Activated CD4-positive, alpha-beta T cell treated with anti-CD3 and anti-CD28 coated beads, Interleukin-2, amount 50 U/mL, for 48 hours (primary cell): ENCODE measurements around the gene ZSWIM9.
A peak's percentile ranks its signal among the peaks of the same experiment; 100 is the strongest.

Experiments used
- DNase-seq, 2 experiments: peaks; one replicate each; pipeline ENCODE4 v3.0.0-alpha.2; 2020

ZSWIM9 gene

GRCh38 chr19:48169939-48170803 is at the start of gene ZSWIM9, which contains the start of gene LIG1:
Gene ZSWIM9 (plus strand): TSS chr19:48170680. CDS start chr19:48171803, 1,123 bp downstream.
Gene LIG1 (minus strand): TSS chr19:48170344. CDS start chr19:48165566, 4,778 bp downstream.
- DNase-seq, result peak; percentile 90 to 91

DNA sequence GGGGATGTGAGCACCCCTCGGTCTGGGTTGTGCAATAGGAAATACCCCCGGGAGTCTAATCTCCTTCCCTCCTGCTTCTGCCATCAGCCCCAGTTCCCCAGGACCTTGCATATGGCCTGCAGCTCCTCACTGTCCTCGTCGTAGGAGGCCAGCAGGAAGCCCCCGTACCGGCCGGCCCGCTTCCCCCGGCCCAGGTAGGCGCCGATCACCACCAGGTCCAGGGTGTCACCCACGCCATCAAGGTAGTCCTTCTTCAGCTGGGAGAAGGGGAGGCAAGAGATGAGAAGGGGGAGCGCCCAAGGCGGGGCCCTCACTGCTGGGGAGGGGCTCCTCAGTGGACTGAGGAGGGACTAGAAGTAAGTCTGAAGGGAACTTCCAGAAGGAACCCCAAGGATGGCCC is 49.4 kb upstream of the ZSWIM9 start:
- DNase-seq, result no peak

- peak in 1 of 2 experiments; percentile 11 for DNase-seq
Measured at GRCh38 chr19:48121909-48122371, 48.5 kb upstream of the ZSWIM9 start.

DNA sequence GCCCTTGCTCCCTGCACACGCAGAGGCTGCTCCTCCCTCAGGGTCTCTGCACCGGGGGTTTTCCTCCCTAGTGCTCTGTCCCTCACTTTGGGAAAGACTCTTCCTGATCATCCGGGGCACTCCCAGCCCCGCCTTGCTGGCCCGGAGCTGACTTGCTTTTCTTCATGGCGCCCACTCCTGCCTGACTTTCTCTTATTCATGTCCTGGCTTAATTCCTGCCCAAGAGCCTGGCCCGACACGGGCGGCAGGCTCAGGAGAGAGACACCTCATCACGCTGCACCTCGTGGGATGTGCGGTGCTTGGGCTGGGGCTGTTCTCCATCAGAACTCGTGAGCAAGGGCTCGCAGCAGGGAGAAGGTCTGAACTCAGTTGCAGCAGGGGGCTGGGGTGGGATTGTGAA is 48.1 kb upstream of the ZSWIM9 start:
- no peak for DNase-seq

GRCh38 chr19:48123907-48124651 is 46.4 kb upstream of the ZSWIM9 start:
- peak; percentile 54 to 70 for DNase-seq

DNA sequence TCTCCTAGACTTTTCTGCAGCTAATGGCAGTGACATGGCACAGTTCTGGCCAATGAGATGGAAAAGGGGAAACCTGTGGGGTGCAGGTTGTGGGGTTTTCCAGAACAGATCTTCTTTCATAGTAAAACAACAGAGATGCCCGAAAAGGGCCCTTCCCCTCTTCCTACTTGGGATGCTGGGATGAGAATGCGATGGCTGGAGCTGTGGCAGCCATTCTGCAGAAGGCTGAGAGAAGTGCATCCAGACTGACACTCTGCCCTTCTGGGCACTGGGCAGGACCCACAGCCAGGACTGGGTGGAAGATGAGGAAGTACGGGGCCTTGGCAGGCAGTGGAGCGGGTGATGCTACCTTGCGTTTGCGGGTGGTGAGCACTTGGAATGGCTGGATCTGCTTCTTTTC is 42.9 kb upstream of the ZSWIM9 start:
- no peak for DNase-seq

DNA sequence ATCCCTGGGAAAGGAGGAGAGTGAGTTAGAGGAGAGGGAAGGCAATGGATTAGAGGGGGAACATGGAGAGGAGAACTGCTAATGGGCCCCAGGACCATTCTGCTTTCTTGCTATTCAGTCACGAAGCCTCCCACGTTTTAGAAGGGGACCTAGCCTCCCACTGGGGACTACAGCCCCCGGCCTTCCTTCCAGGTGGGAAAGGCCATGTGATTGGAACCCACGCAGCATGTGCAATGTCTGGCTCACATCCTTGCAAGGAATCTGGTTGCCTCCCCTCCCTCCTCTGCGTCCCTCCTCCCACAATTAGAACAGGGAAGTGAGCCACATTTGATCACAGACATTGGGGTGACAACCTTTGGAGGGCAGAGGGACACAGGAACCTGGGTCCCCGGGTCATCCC is 37.4 kb upstream of the ZSWIM9 start:
- no peak for DNase-seq

GRCh38 chr19:48135411-48135810 is 35.1 kb upstream of the ZSWIM9 start:
- peak; percentile 30 to 36 for DNase-seq

- DNase-seq, result no peak
Measured at GRCh38 chr19:48136547-48136946, 33.9 kb upstream of the ZSWIM9 start.

DNA sequence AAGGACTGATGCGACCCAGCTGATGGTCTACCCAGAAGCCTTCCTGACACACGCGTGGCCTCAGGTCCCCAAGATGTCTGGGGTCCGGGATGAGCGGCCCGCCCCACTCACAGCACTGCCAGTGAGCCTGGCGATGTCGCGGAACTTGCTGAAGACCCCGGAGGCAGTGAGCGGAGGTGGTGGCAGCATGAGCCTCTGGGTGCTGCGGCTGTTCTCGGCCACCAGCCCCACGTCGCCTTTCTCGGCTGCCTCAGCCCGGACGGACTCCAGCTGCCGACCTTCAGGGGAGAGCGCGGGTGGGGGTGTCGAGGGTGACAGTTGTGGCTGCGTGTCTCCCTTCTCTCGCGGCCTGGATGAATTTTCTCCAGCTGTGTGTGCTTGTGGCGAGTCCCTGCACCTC is 33.1 kb upstream of the ZSWIM9 start:
- DNase-seq, result no peak

DNA sequence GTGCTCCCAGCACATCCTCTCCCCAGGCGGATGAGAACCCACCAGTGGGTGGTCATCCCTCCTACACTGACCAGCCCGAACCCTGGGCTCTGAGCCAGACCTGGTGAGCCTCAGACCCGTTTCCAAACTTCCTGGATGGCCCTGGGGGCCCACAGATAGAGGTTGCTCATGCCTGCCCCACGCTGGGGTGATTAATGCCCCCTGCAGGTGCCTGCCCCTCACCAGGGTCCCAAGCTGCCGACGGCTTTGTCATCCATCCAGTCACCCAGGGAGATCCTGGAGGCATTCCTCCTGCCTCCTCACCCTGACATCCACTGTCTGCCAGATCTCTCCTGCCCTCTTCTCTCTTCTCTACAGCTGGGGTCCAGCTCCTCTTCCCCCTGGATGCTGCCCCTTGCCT is 31.4 kb upstream of the ZSWIM9 start:
- DNase-seq, result no peak

- no peak for DNase-seq
Measured at GRCh38 chr19:48147597-48148175, 22.8 kb upstream of the ZSWIM9 start.

GRCh38 chr19:48148576-48148975 is 21.9 kb upstream of the ZSWIM9 start:
- DNase-seq, result no peak

GRCh38 chr19:48149430-48149829 is 21.1 kb upstream of the ZSWIM9 start:
- no peak for DNase-seq

GRCh38 chr19:48152551-48152950 is 17.9 kb upstream of the ZSWIM9 start:
- peak; percentile 68 to 74 for DNase-seq

- DNase-seq, result no peak
Measured at GRCh38 chr19:48154003-48154402, 16.5 kb upstream of the ZSWIM9 start.

DNA sequence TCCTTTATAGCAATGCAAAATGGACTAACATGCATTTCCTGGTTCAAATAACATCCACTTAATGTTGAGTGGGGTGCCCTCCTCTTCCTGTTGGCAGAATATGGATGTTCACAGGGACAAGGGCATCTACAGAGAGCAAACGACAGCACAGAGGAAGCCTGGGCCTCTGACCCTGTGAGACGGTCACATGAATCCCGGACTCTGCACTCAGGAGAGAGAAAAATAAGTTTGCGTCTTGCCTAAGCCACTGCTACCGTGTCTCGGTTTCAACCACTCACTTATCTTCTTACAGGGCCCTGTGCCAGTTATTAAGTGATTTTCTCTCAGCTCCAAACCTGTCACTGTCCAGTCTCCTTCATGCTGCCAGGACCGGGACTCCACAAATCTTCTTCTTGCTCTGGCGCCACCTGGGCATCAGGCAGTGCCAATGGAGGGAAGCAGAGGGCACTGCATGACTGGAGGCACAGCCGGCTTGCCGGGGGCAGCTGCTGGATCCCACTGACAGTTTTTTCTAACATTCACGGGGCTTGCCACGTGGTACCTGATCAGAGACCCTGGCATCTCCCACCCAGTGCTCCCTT is 12.2 kb upstream of the ZSWIM9 start:
- DNase-seq, result no peak

- DNase-seq, result no peak
Measured at GRCh38 chr19:48168689-48169088, 1.8 kb upstream of the ZSWIM9 start.

GRCh38 chr19:48169578-48169938 is 922 bp upstream of the ZSWIM9 start:
- DNase-seq, result peak; percentile 88 to 89

DNA sequence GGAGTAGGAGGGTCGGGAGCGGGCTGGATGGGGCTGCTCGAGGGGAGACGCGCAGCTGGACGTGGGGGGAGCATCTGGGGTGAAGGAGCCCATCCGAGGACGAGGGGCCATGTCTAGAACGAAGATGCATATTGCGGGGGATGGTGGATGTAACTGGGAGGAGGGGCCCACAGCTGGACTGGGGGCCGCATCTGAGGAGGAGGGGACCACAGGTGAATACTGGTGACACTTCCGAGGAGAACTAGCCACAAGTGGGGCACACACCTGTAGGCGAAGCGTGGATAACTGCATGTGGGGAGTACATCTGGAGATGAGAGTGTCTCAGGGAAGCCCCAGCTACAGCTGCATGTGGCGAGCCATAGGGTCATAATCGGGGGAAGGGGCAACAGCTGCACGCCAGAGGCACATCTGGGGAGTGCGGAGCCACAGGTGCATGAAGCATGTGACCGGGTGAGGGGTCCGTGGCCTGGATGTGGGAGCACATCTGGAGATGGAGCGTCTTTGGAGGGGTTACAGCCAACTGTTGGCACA is 402 bp downstream of the ZSWIM9 start:
- no peak for DNase-seq

DNA sequence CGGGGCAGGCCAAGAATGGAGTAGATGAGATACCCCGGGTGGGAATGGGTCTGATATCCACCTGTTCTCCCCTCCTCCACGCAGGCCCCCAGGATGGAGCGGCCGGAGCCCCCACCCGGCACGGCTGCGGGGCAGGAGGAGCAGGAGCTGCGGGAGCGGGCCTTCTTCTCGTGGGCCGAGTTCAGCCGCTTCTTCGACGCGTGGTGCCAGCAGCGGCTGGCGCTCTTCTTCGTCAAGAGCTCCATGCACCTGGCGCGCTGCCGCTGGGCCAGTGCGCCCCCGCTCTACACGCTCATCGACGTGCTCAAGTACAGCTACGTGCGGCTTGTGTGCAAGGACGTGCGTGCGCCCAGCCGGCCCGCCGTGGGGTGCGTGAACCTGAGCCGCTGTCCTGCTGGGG is 1.2 kb downstream of the ZSWIM9 start:
- no peak for DNase-seq

DNA sequence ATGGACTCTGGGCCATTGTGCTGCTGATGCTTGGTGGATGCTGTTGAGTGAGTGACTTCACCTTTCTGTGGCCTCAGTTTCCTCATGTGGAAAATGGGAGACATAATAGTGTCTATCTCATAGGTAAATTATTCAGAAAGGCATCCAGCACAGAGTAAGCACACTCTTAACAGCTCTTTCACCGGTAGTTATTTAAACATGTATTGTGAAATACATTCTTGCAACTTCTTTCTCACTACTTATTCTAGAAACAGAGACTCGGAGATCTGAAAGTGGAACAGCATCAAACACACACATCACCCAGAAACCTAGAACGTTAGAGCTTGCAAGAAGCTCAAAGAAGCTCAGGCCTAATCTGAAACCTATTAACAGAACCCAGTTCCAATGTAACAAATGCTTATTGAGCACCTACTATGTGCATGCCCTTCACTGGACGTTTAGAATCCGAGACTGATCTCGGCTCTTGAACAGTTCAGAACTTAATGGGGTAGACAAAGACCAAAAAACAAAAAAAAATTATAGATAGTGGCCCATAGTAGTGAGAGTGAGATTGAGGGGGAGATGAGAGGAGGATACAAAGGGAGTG is 4.1 kb downstream of the ZSWIM9 start:
- DNase-seq, result no peak

DNA sequence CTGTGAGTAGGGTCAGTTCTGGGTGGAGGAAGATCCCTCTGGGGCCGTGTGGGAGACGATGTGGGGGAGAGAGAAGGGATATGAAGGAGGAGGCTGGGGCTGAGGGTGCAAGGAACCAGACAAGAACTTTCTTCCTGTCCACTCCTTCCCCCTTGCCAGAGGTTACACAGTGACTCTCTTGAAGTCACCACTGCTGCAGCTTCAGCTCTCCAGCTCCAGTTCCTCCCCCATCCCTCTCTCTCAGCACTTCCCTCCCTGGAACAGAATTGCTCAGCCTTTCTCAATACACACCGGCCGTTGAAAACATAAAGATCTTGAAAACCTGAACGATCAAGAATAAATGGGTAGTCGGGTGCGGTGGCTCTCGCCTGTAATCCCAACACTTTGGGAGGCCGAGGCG is 5.1 kb downstream of the ZSWIM9 start:
- DNase-seq, result no peak
